Measurements from ENCODE around the gene KRTAP23-1. TPM values are rescaled to one million over a fixed set of nuclear protein-coding genes. Genes with fewer than 3 reads are reported as not detected.

Gene KRTAP23-1
- total and polyA plus RNA-seq, 10 of the 15 experiments (the other 5 are each of a cell fraction or from before 2014, with no cell fraction given), result not detected

- TF ChIP-seq SMC3 (IDR thresholded peaks at IDR 0.05; ENCODE audit: borderline replicate concordance, low read length), result no peak
- TF ChIP-seq SMAD5 (IDR thresholded peaks at IDR 0.05; ENCODE audit: low read depth), result no peak
- no peak for TF ChIP-seq ZNF24 (IDR thresholded peaks at IDR 0.05)
- TF ChIP-seq, protein P1, sequence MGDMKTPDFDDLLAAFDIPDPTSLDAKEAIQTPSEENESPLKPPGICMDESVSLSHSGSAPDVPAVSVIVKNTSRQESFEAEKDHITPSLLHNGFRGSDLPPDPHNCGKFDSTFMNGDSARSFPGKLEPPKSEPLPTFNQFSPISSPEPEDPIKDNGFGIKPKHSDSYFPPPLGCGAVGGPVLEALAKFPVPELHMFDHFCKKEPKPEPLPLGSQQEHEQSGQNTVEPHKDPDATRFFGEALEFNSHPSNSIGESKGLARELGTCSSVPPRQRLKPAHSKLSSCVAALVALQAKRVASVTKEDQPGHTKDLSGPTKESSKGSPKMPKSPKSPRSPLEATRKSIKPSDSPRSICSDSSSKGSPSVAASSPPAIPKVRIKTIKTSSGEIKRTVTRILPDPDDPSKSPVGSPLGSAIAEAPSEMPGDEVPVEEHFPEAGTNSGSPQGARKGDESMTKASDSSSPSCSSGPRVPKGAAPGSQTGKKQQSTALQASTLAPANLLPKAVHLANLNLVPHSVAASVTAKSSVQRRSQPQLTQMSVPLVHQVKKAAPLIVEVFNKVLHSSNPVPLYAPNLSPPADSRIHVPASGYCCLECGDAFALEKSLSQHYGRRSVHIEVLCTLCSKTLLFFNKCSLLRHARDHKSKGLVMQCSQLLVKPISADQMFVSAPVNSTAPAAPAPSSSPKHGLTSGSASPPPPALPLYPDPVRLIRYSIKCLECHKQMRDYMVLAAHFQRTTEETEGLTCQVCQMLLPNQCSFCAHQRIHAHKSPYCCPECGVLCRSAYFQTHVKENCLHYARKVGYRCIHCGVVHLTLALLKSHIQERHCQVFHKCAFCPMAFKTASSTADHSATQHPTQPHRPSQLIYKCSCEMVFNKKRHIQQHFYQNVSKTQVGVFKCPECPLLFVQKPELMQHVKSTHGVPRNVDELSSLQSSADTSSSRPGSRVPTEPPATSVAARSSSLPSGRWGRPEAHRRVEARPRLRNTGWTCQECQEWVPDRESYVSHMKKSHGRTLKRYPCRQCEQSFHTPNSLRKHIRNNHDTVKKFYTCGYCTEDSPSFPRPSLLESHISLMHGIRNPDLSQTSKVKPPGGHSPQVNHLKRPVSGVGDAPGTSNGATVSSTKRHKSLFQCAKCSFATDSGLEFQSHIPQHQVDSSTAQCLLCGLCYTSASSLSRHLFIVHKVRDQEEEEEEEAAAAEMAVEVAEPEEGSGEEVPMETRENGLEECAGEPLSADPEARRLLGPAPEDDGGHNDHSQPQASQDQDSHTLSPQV (IDR thresholded peaks at IDR 0.05), result no peak
- no peak for TF ChIP-seq SREBF2 (IDR thresholded peaks at IDR 0.05; ENCODE audit: low read length)
Observed at GRCh38 chr21:30329203-30329875, 19.1 kb downstream of the KRTAP23-1 start (continued).

DNA sequence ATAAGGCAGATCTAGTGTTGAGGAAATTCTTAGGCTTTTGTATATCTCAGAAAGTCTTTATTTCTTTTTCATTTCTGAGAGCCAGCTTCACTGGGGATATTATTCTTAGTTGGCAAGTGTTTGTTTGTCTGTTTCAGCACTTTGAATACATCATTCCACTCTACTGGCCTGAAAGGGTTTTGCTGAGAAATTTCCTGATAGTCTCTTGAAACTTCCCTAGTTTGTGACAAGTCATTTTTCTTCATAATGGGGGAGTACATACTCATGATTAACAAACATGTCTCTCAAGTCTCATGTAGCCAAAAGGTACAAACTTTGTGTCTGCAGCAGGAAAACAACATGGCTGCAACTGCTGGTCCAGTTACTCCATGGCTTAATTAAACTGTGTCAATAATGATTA, 22.0 kb downstream of the KRTAP23-1 start:
- in situ Hi-C loops (cut with MboI), result no loop called here
- ChIA-PET SMC1A (ENCODE audit: uncharacterized antibody, unreplicated experiment) (no interaction called here), CTCF (no interaction called here), RAD21 (ENCODE audit: unreplicated experiment) (no interaction called here), POLR2A (no interaction called here)
- Histone ChIP-seq H3K36me3 (ENCODE audit: control insufficient read depth in 2 of 2, insufficient read depth in 2 of 2, low read length in 1 of 2) (no peaks in the 10 kb centered on the region), H3K4me2 (ENCODE audit: control insufficient read depth, insufficient read depth) (no peak overlapping the region), H3K4me1 (ENCODE audit: control insufficient read depth, insufficient read depth, low read length) (no peaks in the 10 kb centered on the region), H3K79me2 (ENCODE audit: control insufficient read depth, insufficient read depth, low read length) (no peaks in the 10 kb centered on the region), H3K4me3 (no peak overlapping the region), H2AFZ (ENCODE audit: control insufficient read depth, low read depth, low read length) (no peak overlapping the region), H3K9me3 (replicated peaks; ENCODE audit: control insufficient read depth, insufficient read depth, low read length) (no peaks in the 10 kb centered on the region), H3K27me3 (replicated peaks in 1 of 2; ENCODE audit: control insufficient read depth in 2 of 2, insufficient read depth in 2 of 2, low read length in 1 of 2) (no peaks in the 10 kb centered on the region), H4K20me1 (ENCODE audit: control insufficient read depth, insufficient read depth) (no peaks in the 10 kb centered on the region), H3K27ac (ENCODE audit: control insufficient read depth, insufficient read depth) (no peak overlapping the region), H3K9ac (ENCODE audit: control insufficient read depth, insufficient read depth, low read length) (no peak overlapping the region)
- BruUV-seq (replicated peaks), result no TSS peak
- no peak for ATAC-seq
- no peak for FAIRE-seq
- intact Hi-C loops (cut with micrococcal nuclease; ENCODE audit: unreplicated experiment), result no loop called here
- no peak for DNase-seq (ENCODE audit: low read depth, low spot score)
- TF ChIP-seq BRCA1 (IDR thresholded peaks at IDR 0.05; ENCODE audit: low read depth, low read length), result no peak
- TF ChIP-seq, protein P2, sequence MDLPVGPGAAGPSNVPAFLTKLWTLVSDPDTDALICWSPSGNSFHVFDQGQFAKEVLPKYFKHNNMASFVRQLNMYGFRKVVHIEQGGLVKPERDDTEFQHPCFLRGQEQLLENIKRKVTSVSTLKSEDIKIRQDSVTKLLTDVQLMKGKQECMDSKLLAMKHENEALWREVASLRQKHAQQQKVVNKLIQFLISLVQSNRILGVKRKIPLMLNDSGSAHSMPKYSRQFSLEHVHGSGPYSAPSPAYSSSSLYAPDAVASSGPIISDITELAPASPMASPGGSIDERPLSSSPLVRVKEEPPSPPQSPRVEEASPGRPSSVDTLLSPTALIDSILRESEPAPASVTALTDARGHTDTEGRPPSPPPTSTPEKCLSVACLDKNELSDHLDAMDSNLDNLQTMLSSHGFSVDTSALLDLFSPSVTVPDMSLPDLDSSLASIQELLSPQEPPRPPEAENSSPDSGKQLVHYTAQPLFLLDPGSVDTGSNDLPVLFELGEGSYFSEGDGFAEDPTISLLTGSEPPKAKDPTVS (IDR thresholded peaks at IDR 0.05; ENCODE audit: low read depth, low read length), result no peak
- TF ChIP-seq, protein P3, sequence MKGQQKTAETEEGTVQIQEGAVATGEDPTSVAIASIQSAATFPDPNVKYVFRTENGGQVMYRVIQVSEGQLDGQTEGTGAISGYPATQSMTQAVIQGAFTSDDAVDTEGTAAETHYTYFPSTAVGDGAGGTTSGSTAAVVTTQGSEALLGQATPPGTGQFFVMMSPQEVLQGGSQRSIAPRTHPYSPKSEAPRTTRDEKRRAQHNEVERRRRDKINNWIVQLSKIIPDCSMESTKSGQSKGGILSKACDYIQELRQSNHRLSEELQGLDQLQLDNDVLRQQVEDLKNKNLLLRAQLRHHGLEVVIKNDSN (IDR thresholded peaks at IDR 0.05; ENCODE audit: borderline replicate concordance, extremely low read length, insufficient read depth, low read depth, low read length), result no peak
- no peak for TF ChIP-seq MYB (IDR thresholded peaks at IDR 0.05; ENCODE audit: borderline replicate concordance, low read depth, low read length)
- no peak for TF ChIP-seq ZNF207 (IDR thresholded peaks at IDR 0.05; ENCODE audit: borderline replicate concordance)
- TF ChIP-seq TAF1 (IDR thresholded peaks at IDR 0.05; ENCODE audit: borderline replicate concordance, low read depth, low read length), result no peak
- TF ChIP-seq JUND (IDR thresholded peaks at IDR 0.05; ENCODE audit: low read depth, low read length), result no peak
- TF ChIP-seq TCF7 (IDR thresholded peaks at IDR 0.05; ENCODE audit: borderline replicate concordance), result no peak
- no peak for TF ChIP-seq NR2C2 (IDR thresholded peaks at IDR 0.05; ENCODE audit: borderline replicate concordance, control insufficient read depth, insufficient read length, low read depth)
- TF ChIP-seq ZBTB33 (IDR thresholded peaks at IDR 0.05), result no peak
